ENCODE data around the gene NCKAP5.

NCKAP5 gene

DNA sequence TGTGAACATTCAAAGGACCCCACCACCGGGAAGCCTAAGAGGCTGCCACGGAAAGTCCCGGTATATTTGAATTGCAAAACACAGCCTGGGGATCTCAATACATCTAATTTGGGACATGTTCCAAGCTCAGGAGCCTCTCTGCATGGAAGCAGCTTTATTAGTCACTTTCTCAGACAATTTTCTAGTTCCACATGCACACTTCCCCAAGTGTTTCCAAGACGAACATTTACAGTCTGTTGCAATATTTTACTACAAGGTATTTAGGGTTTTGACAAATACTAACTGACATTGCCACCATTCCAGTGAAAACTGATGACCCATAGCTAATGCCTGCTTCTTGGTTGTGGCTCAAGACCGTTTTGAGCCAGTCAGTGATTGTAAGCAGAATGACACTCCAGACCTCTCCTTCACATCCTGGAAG, 145.3 kb downstream of the NCKAP5 start:
- peak; percentile 40 for DNase-seq (ENCODE audit: low spot score)

DNA sequence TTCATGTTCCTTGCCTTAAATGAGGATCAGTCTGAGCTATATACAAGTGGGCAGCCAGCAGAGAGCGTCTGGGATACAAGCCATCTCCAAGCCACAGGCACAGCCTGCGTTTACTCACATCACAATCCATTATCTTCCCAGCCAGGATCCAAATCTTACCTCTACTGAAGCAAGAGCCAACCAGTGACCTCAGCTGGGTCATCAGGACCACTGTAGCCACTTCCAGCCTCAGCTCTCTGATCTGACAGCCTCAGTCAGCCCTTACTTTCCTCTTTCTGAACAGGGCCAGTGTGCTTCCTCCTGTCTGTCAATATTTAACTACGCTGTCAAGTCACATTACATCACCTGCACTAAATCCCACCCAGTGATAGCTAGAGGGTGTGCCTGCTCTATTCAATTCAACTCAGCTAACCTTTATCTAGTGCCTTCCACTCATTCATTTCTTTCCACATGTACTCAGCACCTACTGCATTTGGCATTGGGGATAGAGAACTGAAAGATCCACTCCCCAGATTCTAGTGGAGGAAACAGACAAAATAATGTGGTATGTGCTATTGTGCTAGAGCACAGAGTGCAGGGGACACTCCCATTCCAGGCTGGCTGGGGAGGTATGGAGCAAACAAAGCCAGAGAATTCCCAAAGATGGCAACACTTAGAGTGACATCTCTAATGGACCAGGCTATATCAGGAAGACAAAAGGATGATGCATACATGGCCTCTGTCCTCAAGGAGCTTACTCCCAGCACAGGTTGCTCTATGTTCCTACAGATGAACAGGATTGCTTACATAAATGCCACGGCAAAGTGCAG, 146.5 kb downstream of the NCKAP5 start:
- peak; percentile 16 for DNase-seq (ENCODE audit: low spot score)

DNA sequence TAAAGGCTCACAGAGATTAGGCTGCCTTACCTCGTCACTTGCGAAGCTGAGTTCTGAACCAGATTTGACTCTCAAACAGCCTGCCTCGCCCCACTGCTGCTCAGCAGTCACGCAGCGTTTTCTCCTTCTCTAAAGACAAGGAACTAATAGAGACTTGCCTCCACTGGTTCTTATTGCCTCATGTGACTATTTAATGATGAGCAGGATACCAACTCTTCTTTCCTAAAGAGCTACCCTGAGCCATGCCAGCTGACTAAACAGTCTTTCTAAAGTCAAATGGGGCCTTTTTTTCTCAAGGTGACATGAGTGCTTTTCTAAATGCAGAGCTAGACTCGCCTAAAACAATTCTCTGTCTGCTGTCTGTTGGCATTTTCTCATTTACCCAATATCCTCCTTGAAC, 147.5 kb downstream of the NCKAP5 start:
- DNase-seq (ENCODE audit: low spot score) = no peak

DNA sequence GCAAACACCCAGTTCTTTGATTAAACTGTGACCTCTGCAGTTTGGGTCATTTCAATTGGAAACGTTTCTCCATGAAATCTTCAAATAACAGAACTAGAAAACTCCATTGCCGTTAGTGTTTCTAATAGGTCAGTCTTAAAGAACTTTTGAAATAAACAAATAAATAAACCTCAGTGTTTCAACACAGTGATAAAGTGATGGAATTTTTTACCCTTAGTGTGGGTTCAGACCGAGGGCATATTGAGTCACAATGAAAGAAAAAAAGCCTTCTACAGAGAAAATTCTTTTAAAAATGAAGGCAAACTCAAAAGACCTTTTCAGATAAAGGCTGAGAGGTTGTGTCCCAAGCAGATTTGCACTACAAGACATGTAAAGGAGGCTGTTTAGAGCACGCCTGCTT, 149.6 kb downstream of the NCKAP5 start:
- DNase-seq (ENCODE audit: low spot score) = no peak

DNA sequence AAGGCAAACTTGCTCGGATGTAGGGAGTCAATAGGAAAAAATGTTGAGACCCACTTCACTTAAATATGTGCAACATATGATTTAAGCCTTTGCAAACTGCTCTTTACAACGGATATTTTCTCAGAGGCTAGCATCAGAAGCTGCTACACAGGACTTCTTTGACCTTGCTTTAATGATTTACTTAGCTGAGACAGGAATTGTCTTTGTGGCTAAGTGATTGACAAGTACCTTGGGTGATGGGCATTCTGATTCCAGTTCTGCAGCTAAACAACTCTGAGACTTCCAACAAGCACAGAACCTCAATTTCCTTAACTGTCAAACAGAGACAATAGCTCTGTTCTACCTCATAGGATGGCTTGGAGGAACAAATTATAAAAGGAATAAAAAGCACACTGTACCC, 150.2 kb downstream of the NCKAP5 start:
- DNase-seq (ENCODE audit: low spot score) = no peak

DNA sequence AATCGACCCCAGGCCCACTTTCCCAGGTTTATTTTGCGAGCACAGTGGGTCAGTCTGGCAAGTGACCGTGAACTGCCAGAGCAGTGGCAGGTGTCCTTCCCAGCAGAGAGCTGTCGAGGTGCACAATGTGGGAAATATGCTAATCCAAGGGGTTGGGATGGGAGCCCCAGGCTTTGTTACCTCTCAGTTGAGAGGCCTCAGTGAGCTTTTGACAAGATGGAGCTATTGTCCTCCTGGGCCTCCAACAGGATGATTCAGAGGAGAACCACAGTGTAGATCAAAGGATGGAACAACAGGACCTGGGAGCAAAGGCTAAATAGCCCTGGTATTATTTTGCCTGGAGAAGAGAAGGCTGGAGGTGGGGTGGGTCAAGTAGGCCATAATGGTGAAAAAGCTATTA, 150.8 kb downstream of the NCKAP5 start:
- DNase-seq (ENCODE audit: low spot score) = no peak

DNA sequence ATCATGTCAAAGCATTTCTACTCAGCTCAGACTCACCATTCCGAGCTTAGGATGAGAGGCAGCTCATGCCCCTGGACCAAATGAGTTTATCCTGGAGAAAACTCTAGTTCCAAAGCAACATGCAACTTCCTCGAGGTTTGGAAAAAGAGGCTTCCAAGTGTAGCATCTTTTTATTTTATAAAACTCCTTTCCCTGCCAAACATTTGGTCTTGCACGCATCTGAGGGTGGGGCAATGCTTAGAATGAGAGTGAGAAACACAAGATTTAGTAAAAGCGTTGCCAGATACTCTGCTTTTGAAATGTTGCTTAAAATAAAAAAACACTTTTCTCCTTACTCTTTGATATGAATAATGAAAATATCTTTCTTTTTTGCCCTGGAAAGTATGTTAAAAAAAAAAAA, 151.5 kb downstream of the NCKAP5 start:
- no peak for DNase-seq (ENCODE audit: low spot score)

DNA sequence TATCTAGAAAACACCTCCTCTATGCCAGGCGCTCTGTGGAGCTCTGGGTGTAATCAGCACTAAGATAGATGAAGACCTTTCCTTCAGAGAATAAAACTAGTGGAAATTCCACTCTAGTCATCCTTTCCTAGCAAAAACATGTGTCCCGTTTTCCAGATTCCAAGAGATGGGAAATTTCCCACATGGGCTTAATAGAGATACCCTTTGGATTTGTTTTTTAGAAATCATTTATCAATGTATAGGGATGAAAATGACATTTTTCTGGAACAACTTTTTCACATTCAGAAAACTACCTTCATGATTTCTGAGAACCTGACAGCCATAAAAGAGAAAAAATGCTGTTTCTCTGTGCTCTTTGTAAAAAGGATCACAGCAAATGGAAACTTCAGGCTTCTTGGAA, 152.1 kb downstream of the NCKAP5 start:
- no peak for DNase-seq (ENCODE audit: low spot score)

DNA sequence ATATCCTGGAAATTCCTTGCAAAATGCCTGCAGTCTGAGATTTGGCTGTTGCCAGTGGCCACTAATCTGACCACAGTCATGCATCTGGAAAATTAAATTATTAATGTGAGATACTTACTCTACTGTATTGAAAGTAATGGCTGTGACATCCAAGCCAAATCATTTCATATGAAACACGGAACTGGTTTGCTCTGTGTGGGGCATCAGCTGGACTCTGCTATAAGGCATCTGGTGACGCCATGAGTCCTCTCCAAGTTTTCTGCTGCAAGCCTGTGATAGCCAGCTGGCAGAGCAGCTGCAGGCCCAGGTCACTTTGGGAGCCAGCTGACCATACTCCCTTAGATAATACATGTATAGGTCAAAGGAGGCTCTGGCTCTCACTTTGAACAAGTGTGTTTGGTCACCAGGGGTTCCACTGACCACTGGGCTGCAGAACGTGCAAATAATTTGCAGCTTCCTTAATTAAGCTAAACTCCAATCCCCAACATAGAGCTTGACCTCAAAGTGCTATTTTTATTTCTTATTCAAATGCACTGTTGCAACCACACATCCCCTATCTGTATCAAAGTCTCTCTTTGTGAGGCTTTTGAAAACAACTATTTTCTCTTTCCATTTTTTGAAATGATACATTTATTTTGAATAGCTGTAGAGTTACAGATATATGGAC, 152.9 kb downstream of the NCKAP5 start:
- peak; percentile 29 for DNase-seq (ENCODE audit: low spot score)

DNA sequence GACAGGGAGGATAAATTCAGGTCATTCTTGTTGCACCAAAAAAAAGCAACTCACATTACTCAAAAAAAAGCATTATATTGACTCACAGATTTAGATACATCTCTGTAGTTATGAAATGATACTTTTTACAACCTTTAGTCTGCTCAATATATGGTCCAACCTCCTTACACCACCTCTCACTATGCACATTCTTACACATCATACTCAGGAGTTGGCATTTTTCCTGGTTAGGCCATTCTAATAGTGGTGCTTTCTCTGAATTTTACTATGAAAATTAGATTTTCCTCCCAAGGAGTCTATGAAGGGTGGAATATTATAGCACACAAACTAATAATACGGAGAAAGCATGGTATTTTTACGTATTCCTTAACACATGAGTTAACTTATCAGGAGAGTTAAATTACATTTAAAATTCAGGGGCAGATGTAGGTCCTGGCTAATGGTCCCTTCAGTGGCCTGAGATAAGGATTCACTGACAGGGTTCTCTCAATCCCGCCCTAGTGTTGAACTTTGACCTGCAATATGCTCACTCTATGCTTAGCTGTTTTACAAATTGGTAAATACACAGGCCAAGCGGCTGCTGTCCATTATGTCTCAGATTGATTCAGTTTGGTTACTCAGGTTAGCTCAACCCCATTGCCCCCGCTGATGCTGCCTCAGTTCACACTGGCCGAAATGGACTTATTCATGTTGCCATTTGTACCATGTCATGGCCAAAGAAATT, 153.6 kb downstream of the NCKAP5 start:
- DNase-seq (ENCODE audit: low spot score) = peak; percentile 47

DNA sequence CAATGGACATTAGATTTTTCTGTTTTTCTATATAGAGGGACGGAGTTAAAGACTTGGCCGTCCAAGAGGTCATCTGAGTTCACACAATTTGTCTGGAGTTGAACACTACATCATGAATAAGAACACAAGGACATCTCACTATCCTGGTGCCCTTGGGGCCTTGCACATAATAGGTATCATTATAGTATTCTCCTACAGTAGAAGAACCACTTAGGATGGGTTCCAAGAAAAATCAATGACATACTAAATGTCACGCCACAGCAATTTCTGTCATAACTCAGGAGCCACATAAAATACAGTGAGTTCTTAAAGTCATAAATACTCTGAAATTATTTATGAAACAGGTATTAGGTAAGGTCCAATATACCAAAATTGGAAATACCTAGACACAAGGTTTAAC, 154.4 kb downstream of the NCKAP5 start:
- DNase-seq (ENCODE audit: low spot score) = no peak

DNA sequence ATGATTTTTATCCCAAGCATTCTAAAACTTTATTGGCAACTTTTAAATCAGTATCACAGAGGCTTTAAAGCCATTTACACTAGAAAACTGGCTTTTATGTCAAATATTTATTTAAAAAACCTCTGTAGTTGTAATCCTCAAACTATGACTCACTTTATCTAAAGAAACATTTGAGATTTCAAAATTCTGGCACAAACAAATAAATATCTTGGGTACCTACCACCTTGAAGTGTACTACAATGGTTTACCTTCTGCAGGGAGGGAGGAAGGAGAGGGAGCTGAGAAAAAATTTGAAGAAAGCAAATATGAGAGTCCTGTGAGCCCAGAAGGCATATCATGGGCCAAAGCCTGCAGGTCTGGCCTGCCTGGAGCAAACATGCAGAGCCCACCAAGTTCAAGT, 155.6 kb downstream of the NCKAP5 start:
- DNase-seq (ENCODE audit: low spot score) = no peak

DNA sequence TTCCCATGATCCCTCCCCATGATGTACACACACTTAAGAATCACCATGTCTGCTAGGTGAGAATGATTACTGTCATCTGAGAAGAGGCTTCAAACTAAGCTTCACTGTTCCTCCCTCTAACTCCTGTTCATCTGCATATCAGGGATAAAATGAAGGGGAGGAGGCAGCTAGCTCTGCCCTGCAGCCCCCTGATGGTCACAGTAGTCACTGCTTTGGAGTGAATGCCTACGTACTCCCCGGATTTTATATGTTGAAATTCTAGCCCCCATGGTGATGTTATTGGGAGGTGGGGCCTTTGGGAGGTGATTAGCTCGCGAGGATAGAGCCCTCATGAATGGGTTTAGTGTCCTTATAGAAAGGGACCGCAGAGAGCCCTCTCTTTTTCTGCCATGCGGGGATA, 156.4 kb downstream of the NCKAP5 start:
- DNase-seq (ENCODE audit: low spot score) = no peak

DNA sequence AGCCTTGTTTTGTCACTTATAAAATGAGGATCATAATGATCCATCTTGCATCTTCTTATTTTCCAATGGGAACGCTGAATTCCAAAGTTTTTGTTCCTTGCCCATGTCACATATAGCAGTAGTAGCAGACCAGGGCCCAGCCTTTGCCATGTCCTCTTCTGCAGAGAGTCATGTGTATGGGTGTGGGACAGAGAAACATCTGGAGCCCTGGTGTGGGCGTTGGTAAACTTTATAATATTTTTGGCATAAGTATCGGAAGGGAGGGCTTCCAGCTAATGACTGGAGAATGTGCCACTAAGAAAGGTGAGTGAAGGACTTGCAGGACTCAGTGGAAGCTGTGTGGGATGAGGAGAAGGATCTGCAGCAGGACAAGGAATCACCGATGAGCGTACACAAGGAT, 157.2 kb downstream of the NCKAP5 start:
- no peak for DNase-seq (ENCODE audit: low spot score)

DNA sequence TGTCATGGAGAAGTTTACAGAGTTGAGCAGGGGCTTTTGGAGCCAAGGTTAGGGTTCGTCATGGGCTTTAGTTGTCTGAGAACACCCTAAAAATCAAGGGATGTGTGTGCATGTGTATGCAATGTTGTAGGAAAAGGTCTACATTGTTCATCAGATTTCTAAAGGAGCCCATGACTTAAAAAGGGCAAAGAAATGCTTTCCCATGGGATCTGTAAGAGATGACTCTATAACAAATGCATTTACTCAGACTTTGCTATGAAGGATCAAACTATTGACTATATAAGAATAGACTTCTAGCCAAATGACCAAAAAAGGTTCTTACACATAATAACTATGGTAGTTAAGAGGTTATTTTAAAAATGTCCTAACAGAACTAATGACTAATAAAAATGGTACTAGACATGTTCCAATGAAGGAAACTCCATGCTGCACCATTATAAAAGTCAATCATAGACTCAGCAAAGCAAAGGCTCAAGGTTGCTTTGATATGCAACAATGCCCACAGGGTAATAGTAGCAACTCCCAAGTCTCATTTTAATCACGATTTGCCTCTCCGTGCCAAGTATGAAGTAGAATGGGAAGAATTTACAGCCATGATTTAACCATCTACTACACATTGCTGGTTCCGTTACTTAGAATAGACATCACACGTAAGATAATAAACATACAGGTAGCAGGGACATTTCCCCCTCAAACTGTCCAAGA, 158.5 kb downstream of the NCKAP5 start:
- DNase-seq (ENCODE audit: low spot score) = no peak

DNA sequence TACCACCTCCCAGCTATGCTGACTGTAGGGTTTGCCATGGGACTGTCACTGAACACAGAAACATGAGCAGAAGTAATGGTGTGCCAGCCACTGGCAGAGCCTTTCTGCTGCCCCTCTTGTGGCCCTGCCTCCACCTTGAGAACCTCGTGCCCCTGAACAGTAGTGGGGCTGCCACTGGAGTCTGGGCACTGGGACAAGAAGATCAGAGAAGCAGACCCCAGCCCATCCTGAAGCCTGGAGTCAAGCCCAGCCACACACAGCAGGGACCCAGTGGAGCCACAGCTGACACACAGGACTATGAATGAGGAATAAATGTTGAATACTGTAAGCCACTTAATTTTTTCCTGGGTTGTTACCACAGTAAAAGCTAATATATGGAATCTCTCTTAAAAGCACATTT, 159.6 kb downstream of the NCKAP5 start:
- no peak for DNase-seq (ENCODE audit: low spot score)

DNA sequence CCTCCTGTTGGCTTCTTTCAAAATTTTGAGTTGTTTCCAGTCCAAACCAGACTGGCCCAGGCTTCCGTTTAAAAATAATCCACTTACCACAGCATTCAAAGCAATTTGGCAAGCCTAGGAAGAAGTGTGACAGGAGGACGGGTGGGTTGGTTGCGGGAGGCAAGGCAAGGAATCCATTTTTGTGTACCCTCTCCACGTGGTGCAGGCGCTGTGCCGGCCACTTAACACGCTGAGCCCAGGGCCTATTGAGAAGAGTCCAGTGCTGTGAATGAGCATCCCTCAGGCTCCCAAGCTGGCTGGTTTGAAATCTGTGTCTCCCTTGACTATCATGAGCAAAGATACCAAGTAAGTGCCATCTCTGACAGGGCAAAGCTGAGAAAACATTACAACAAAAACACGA, 160.9 kb downstream of the NCKAP5 start:
- no peak for DNase-seq (ENCODE audit: low spot score)

DNA sequence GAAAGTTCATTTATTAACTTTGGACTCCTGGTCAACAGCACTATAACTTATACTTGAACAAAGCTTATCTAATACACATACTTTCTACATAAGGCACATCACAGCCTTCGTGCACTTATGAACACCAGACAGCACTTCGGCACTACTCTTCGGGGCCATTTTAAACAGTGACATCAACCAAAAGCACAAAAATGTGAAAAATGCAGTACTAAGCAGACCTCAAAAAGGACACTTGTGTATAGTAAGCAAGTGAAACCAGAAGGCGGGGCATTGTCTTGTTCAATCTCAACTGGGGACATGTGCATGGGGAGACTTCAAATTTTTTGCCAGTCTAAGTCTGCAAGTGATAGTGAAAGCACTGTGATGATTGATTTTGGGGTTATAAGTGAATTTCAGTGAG, 163.0 kb downstream of the NCKAP5 start:
- DNase-seq (ENCODE audit: low spot score) = no peak

DNA sequence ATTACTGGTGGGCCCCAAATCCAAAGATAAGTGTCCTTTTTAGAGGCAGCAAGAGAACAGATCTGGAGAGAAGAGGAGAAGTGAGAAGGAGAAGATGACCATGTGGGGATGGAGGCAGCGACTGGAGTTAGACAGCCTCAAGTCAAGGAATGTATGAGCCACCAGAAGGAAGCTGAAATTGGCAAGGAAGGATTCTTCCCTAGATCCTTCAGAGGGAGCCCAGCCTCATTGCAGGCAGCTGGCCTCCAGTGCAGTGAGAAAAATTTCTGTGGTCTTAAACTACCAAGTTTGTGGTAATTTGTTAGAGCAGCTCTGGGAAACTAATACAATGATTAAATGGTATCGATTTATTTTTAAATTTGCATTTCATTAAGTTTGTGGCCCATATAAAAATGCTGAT, 167.9 kb downstream of the NCKAP5 start:
- peak; percentile 10 for DNase-seq (ENCODE audit: low spot score)

DNA sequence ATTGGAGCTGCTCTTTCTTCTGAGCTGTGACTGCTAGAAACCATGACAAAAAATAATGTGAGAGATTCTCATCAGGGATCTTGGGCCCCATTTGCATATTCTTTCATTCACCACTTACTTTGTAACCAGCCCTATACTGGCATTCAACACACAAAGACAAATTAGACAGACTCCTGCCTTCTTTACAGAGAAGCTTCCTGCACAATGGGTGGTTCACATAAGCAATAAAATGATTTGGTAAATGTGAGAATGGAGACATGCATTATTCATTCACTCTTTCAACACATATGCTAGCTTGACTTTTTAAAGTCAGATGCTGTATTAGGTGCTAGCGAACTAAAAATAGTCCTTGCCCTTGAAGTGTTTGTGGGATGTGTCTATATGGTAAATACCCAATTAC, 174.4 kb downstream of the NCKAP5 start:
- no peak for DNase-seq (ENCODE audit: low spot score)

DNA sequence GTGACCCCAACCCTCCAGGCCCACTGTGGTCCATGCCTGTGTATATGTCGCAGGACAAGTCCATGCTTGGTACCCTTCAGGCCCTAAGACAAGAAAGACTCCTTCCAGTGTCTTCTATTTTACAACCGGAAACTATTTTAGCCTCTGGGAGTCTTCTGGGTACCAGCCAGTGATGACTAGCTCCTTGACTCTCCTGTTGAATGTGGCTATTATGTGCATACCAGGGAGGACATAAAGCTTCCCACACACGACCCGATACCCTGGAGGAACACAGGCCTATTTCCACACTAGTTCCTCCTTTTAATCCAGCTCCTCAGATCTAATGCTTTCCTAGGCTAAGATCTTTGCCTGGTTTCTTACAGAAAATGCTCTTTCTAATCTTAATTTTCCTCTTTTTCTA, 178.1 kb downstream of the NCKAP5 start:
- peak; percentile 80 for DNase-seq (ENCODE audit: low spot score)

DNA sequence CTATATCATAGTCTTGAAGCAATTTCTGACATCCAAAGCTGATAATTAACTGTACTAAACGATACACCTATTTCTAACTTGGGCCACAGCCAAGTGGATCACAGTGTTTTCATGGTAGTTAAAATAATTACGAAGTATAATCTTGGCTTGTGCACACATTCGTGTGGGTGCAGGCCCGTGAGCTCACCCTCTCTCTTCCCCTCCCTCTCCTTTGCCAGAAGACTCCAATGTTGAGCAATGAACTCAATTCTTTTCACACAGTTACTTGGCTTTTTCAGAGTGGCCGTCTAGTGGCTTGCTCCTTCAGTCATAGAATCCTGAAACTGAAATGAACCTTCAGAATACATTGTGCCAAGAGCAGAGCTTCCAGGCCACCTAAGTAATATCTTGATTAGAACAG, 178.7 kb downstream of the NCKAP5 start:
- no peak for DNase-seq (ENCODE audit: low spot score)

DNA sequence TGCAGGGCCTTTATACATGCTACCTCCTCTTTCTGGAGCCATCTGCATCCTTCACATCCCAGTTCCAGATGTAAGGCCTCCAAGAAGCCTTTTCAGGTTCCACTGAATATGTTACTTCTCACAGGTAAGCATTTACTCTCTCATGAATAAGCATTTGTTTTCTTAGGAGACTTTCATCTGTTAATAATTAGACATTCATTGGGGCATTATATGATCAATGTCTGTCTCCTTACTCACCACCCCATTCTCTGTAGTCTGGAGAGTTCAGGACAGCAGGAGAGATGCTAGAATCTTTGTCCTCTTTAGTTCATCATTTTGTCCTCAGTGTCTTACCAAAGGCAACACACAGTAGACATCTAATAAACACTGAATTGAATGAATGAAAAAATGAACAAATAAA, 185.7 kb downstream of the NCKAP5 start:
- no peak for DNase-seq (ENCODE audit: low spot score)
